GM18517 (cell line): ENCODE results near the gene COA6.

ENCODE experiments used
- ATAC-seq: cut with Tn5 transposase; IDR thresholded peaks from one replicate; pipeline ENCODE4 v1.9.1; 2021; ENCODE audit warnings: mild to moderate bottlenecking, moderate library complexity; ENCODE audit not compliant: unreplicated experiment

The COA6 gene

GRCh38 chr1:234373064-234373958 is at the start of gene COA6:
TSS of gene COA6 (plus strand) at chr1:234373456. CDS start at chr1:234373467, 11 bp downstream.
- peak; percentile 93 for ATAC-seq

GRCh38 chr1:234324821-234325220 is 48.4 kb upstream of the COA6 start:
- no peak for ATAC-seq

GRCh38 chr1:234325878-234326496 is 47.3 kb upstream of the COA6 start:
- no peak for ATAC-seq

- no peak for ATAC-seq
These were observed 46.5 kb upstream of the COA6 start for GRCh38 chr1:234326497-234327366.

- no peak for ATAC-seq
These were observed 45.6 kb upstream of the COA6 start for GRCh38 chr1:234327577-234328164.

- ATAC-seq, result no peak
These were observed 42.4 kb upstream of the COA6 start for GRCh38 chr1:234330843-234331215.

GRCh38 chr1:234331507-234331906 is 41.7 kb upstream of the COA6 start:
- no peak for ATAC-seq

GRCh38 chr1:234336359-234336758 is 36.9 kb upstream of the COA6 start:
- ATAC-seq, result no peak

- ATAC-seq, result no peak
These were observed 36.0 kb upstream of the COA6 start for GRCh38 chr1:234337233-234337632.

GRCh38 chr1:234340528-234340927 is 32.7 kb upstream of the COA6 start:
- no peak for ATAC-seq

- no peak for ATAC-seq
These were observed 30.5 kb upstream of the COA6 start for GRCh38 chr1:234342774-234343173.

- no peak for ATAC-seq
These were observed 28.0 kb upstream of the COA6 start for GRCh38 chr1:234345237-234345636.

GRCh38 chr1:234348964-234349363 is 24.3 kb upstream of the COA6 start:
- no peak for ATAC-seq

- peak; percentile 20 for ATAC-seq
These were observed 17.3 kb upstream of the COA6 start for GRCh38 chr1:234355782-234356510.

- peak; percentile 70 for ATAC-seq
These were observed 16.5 kb upstream of the COA6 start for GRCh38 chr1:234356615-234357269.

GRCh38 chr1:234357831-234358230 is 15.4 kb upstream of the COA6 start:
- ATAC-seq, result no peak

GRCh38 chr1:234361102-234361603 is 12.1 kb upstream of the COA6 start:
- ATAC-seq, result no peak

- no peak for ATAC-seq
These were observed 10.7 kb upstream of the COA6 start for GRCh38 chr1:234362558-234362957.

- ATAC-seq, result no peak
These were observed 4.8 kb upstream of the COA6 start for GRCh38 chr1:234368320-234369032.
